ENCODE results near the gene RAET1E.
"Not testable (repeated sequence)": the region's sequence is repeated elsewhere in the genome, so short reads cannot be mapped to it uniquely, and the experiment has no call there.

RAET1E gene

GRCh38 chr6:149862922-149863697, 34.8 kb downstream of the RAET1E start:
- DNase-seq (ENCODE audit: low read depth in 2 of 2), result peak in 1 of 2 donors; percentile 30

GRCh38 chr6:149862424-149862738, 35.5 kb downstream of the RAET1E start:
- DNase-seq (ENCODE audit: low read depth in 2 of 2), result not testable (repeated sequence)

GRCh38 chr6:149861603-149862423, 36.1 kb downstream of the RAET1E start:
- DNase-seq (ENCODE audit: low read depth in 2 of 2), result no peak

- no peak for DNase-seq (ENCODE audit: low read depth in 2 of 2)
These were observed 36.9 kb downstream of the RAET1E start for GRCh38 chr6:149860834-149861602.

GRCh38 chr6:149860513-149860833, 37.4 kb downstream of the RAET1E start:
- DNase-seq (ENCODE audit: low read depth in 2 of 2), result no peak

GRCh38 chr6:149859938-149860337, 38.0 kb downstream of the RAET1E start:
- no peak for DNase-seq (ENCODE audit: low read depth in 2 of 2)

- no peak for DNase-seq (ENCODE audit: low read depth in 2 of 2)
These were observed 38.5 kb downstream of the RAET1E start for GRCh38 chr6:149859368-149859767.

GRCh38 chr6:149857541-149857940, 40.4 kb downstream of the RAET1E start:
- DNase-seq (ENCODE audit: low read depth in 2 of 2), result no peak

GRCh38 chr6:149856256-149856994, 41.5 kb downstream of the RAET1E start:
- no peak for DNase-seq (ENCODE audit: low read depth in 2 of 2)

- DNase-seq (ENCODE audit: low read depth in 2 of 2), result no peak
These were observed 42.2 kb downstream of the RAET1E start for GRCh38 chr6:149855741-149856140.

GRCh38 chr6:149855040-149855654, 42.8 kb downstream of the RAET1E start:
- DNase-seq (ENCODE audit: low read depth in 2 of 2), result no peak

GRCh38 chr6:149854532-149854931, 43.4 kb downstream of the RAET1E start:
- DNase-seq (ENCODE audit: low read depth in 2 of 2), result no peak

- DNase-seq (ENCODE audit: low read depth in 2 of 2), result not testable (repeated sequence)
These were observed 43.9 kb downstream of the RAET1E start for GRCh38 chr6:149854017-149854416.

- DNase-seq (ENCODE audit: low read depth in 2 of 2), result no peak
These were observed 45.0 kb downstream of the RAET1E start for GRCh38 chr6:149852881-149853280.

- no peak for DNase-seq (ENCODE audit: low read depth in 2 of 2)
These were observed 45.7 kb downstream of the RAET1E start for GRCh38 chr6:149852180-149852579.

GRCh38 chr6:149851461-149852110, 46.3 kb downstream of the RAET1E start:
- DNase-seq (ENCODE audit: low read depth in 2 of 2), result no peak

- DNase-seq (ENCODE audit: low read depth in 2 of 2), result not testable (repeated sequence)
These were observed 49.6 kb downstream of the RAET1E start for GRCh38 chr6:149848343-149848742.
